Middle frontal gyrus (tissue), 1 donor: ENCODE data around the gene MTHFD2L.
"Not testable (repeated sequence)": the region's sequence is repeated elsewhere in the genome, so short reads cannot be mapped to it uniquely, and the experiment has no call there.

Source experiments
- DNase-seq: peaks from one replicate; pipeline ENCODE4 v3.0.0-alpha.2; 2015; ENCODE audit warnings: low spot score; ENCODE audit errors: extremely low spot score

The MTHFD2L gene

GRCh38 chr4:74157561-74158465 lies at the start of gene MTHFD2L:
Gene MTHFD2L (plus strand): TSS chr4:74158118. CDS start chr4:74158139, 21 bp downstream.
- peak; percentile 86 for DNase-seq

GRCh38 chr4:74108457-74109115 lies 49.3 kb upstream of the MTHFD2L start:
- no peak for DNase-seq

- no peak for DNase-seq
These were observed 48.6 kb upstream of the MTHFD2L start for GRCh38 chr4:74109116-74109869.

- DNase-seq: no peak
These were observed 47.9 kb upstream of the MTHFD2L start for GRCh38 chr4:74109870-74110605.

GRCh38 chr4:74110670-74111069 lies 47.2 kb upstream of the MTHFD2L start:
- no peak for DNase-seq

- no peak for DNase-seq
These were observed 46.5 kb upstream of the MTHFD2L start for GRCh38 chr4:74111306-74111975.

GRCh38 chr4:74111990-74112389 lies 45.9 kb upstream of the MTHFD2L start:
- DNase-seq: no peak

- DNase-seq: no peak
These were observed 45.4 kb upstream of the MTHFD2L start for GRCh38 chr4:74112399-74113105.

GRCh38 chr4:74114234-74114633 lies 43.7 kb upstream of the MTHFD2L start:
- no peak for DNase-seq

- no peak for DNase-seq
These were observed 40.8 kb upstream of the MTHFD2L start for GRCh38 chr4:74117024-74117534.

- DNase-seq: no peak
These were observed 39.1 kb upstream of the MTHFD2L start for GRCh38 chr4:74118600-74119338.

- no peak for DNase-seq
These were observed 37.8 kb upstream of the MTHFD2L start for GRCh38 chr4:74120086-74120485.

GRCh38 chr4:74121643-74122579 lies 36.0 kb upstream of the MTHFD2L start:
- DNase-seq: no peak

GRCh38 chr4:74123065-74123728 lies 34.7 kb upstream of the MTHFD2L start:
- DNase-seq: no peak

GRCh38 chr4:74125029-74125428 lies 32.9 kb upstream of the MTHFD2L start:
- no peak for DNase-seq

GRCh38 chr4:74127745-74128144 lies 30.2 kb upstream of the MTHFD2L start:
- DNase-seq: no peak

GRCh38 chr4:74130843-74131242 lies 27.1 kb upstream of the MTHFD2L start:
- DNase-seq: not testable (repeated sequence)
